Measurements from ENCODE around the gene PTPA.

DNA sequence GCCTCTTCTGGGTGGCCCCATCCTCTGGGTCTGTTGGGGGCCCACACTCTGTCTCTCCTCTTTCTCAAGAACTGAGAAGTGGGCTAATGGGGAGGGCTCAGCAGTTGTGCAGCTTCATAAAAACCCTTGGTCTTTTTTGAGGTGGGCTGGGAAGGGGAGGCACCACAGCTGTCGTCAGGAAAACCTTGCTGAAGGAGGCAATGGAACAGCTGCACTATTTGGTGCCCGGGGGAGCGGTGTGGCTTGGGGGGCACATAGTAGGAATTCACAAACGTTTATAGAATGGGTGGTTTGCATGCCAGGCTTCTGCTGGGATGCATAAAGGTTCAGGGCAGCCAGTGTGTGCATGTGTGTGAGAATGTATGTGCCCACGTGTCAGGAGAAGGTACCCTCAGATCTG lies 70.0 kb downstream of the PTPA start:
- TF ChIP-seq, protein P1, sequence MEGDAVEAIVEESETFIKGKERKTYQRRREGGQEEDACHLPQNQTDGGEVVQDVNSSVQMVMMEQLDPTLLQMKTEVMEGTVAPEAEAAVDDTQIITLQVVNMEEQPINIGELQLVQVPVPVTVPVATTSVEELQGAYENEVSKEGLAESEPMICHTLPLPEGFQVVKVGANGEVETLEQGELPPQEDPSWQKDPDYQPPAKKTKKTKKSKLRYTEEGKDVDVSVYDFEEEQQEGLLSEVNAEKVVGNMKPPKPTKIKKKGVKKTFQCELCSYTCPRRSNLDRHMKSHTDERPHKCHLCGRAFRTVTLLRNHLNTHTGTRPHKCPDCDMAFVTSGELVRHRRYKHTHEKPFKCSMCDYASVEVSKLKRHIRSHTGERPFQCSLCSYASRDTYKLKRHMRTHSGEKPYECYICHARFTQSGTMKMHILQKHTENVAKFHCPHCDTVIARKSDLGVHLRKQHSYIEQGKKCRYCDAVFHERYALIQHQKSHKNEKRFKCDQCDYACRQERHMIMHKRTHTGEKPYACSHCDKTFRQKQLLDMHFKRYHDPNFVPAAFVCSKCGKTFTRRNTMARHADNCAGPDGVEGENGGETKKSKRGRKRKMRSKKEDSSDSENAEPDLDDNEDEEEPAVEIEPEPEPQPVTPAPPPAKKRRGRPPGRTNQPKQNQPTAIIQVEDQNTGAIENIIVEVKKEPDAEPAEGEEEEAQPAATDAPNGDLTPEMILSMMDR (IDR thresholded peaks at IDR 0.05 in 8 of 11, conservative IDR thresholded peaks at IDR 0.05 in 3 of 11): no peak
- no peak for TF ChIP-seq POLR2AphosphoS5 (IDR thresholded peaks at IDR 0.05)

Measured in spleen (tissue), 7 donors.